HCT116 (cell line): ENCODE measurements around the gene PLD2. TPM values are rescaled to one million over a fixed set of nuclear protein-coding genes. Genes with fewer than 3 reads are reported as not detected.

Experiments used
- ATAC-seq: fragments of 200-7000 bp; cut with Tn5 transposase; 2 replicates; pipeline ENCODE4 v1.9.1; 2020; ENCODE audit warnings: mild to moderate bottlenecking, moderate library complexity
- BruUV-seq: library from RNA; stranded (reverse); fragments of 400-500 nt; replicated peaks from 2 replicates; lab custom pipeline; 2021; lab: Mats Ljungman, UMichigan
- CTCF ChIA-PET: fragments of 300-600 bp; sonication (Branson Sonifier 250); formaldehyde crosslinking; loops from one replicate; lab custom pipeline; 2021; ENCODE audit warnings: antibody characterized with exemption; lab: Charles Lee
- POLR2A ChIA-PET: fragments of 300-600, 350-600 bp; sonication (Branson Sonifier 250); formaldehyde crosslinking; loops from one replicate; lab custom pipeline; 2021; ENCODE audit warnings: antibody characterized with exemption; lab: Charles Lee
- RAD21 ChIA-PET, 2 experiments: fragments of 300-600 bp; sonication (Branson Sonifier 250); formaldehyde crosslinking; loops; one replicate each; lab custom pipeline; 2023; ENCODE audit warnings: low total read pairs in 2 of 2; ENCODE audit not compliant: uncharacterized antibody in 2 of 2, unreplicated experiment in 2 of 2, low non-redundant PET in 1 of 2; lab: Charles Lee
- DNase-seq: peaks from one replicate; pipeline ENCODE4 v3.0.0-alpha.2; 2010; ENCODE audit warnings: low read depth, low spot score
- H2AFZ ChIP-seq: fragments of 200-600 bp; shearing (Covaris generic), sonication (generic); 2 replicates; pipeline ENCODE4 v1.6.1; 2017; ENCODE audit warnings: low read depth, mixed run types, mixed read lengths, antibody characterized with exemption, low read length; ENCODE audit not compliant: poor library complexity, severe bottlenecking
- H3K27ac ChIP-seq: 2 replicates; pipeline ENCODE4 v1.5.1; 2012; ENCODE audit warnings: low read depth, low read length
- H3K27me3 ChIP-seq: fragments of 200-600 bp; sonication (generic); 2 replicates; pipeline ENCODE4 v1.6.1; 2016; ENCODE audit warnings: mixed run types, low read length, mixed read lengths; ENCODE audit not compliant: insufficient read depth
- H3K36me3 ChIP-seq, 2 experiments: fragments of 200-500 bp in 1 of 2; fragments of 200-600 bp in 1 of 2; sonication (Bioruptor generic) in 1 of 2; sonication (generic) in 1 of 2; 2 replicates each; pipeline versions ENCODE4 v1.5.1 to v1.6.1; 2014 to 2016; ENCODE audit warnings: low read length in 2 of 2, inconsistent platforms in 1 of 2, mixed read lengths in 1 of 2, mixed run types in 1 of 2; ENCODE audit not compliant: insufficient read depth in 2 of 2, control insufficient read depth in 1 of 2
- H3K4me1 ChIP-seq, 2 experiments: fragments of 200-600 bp in 1 of 2; sonication (generic) in 1 of 2; 2 replicates each; pipeline versions ENCODE4 v1.5.1 to v1.6.1; 2012 to 2017; ENCODE audit warnings: low read length in 2 of 2, inconsistent platforms in 1 of 2, mild to moderate bottlenecking in 1 of 2, mixed read lengths in 1 of 2, mixed run types in 1 of 2, moderate library complexity in 1 of 2; ENCODE audit not compliant: insufficient read depth in 2 of 2, control insufficient read depth in 1 of 2
- H3K4me2 ChIP-seq: fragments of 200-600 bp; sonication (generic); 2 replicates; pipeline ENCODE4 v1.6.1; 2017; ENCODE audit warnings: mixed run types, low read length, mixed read lengths
- H3K4me3 ChIP-seq, 2 experiments: fragments of 200-600 bp in 1 of 2; sonication (generic) in 1 of 2; replicated peaks in 1 of 2; 2 replicates each; pipeline ENCODE4 v1.5.1; 2011 to 2016; ENCODE audit warnings: low read length in 2 of 2, control low read depth in 1 of 2, low read depth in 1 of 2, mild to moderate bottlenecking in 1 of 2, mixed read lengths in 1 of 2, mixed run types in 1 of 2
- H3K79me2 ChIP-seq: fragments of 200-600 bp; sonication (generic); 2 replicates; pipeline ENCODE4 v1.6.1; 2017; ENCODE audit warnings: mild to moderate bottlenecking, mixed run types, low read length, moderate library complexity, mixed read lengths; ENCODE audit not compliant: insufficient read depth
- H3K9ac ChIP-seq: fragments of 200-600 bp; sonication (generic); 2 replicates; pipeline ENCODE4 v1.6.1; 2016; ENCODE audit warnings: low read length, mixed read lengths
- H3K9me2 ChIP-seq: fragments of 200-600 bp; sonication (generic), shearing (Covaris generic); 2 replicates; pipeline ENCODE4 v1.6.1; 2017; ENCODE audit warnings: mixed run types, mild to moderate bottlenecking, moderate library complexity; ENCODE audit not compliant: insufficient read depth
- H3K9me3 ChIP-seq, 2 experiments: fragments of 200-500 bp in 1 of 2; fragments of 200-600 bp in 1 of 2; sonication (Bioruptor generic) in 1 of 2; sonication (generic) in 1 of 2; 2 replicates each; pipeline ENCODE4 v1.6.1; 2014 to 2017; ENCODE audit warnings: low read length in 2 of 2, mixed read lengths in 2 of 2, inconsistent platforms in 1 of 2, low read depth in 1 of 2, mild to moderate bottlenecking in 1 of 2, mixed run types in 1 of 2, moderate library complexity in 1 of 2; ENCODE audit not compliant: control insufficient read depth in 1 of 2, insufficient read depth in 1 of 2
- H4K20me1 ChIP-seq: fragments of 200-600 bp; sonication (generic), shearing (Covaris generic); 2 replicates; pipeline ENCODE4 v1.6.1; 2017; ENCODE audit warnings: mixed run types, mild to moderate bottlenecking, moderate library complexity; ENCODE audit not compliant: insufficient read depth
- ATF3 ChIP-seq: IDR thresholded peaks from 2 replicates; pipeline ENCODE4 v1.6.1; 2012
- CEBPB ChIP-seq: IDR thresholded peaks from 2 replicates; pipeline ENCODE4 v1.6.1; 2012; ENCODE audit warnings: low read depth
- ELF1 ChIP-seq: IDR thresholded peaks from 2 replicates; pipeline ENCODE4 v1.6.1; 2012; ENCODE audit warnings: low read depth, borderline replicate concordance
- EZH2 ChIP-seq: fragments of 200-600 bp; sonication (generic); IDR thresholded peaks from 2 replicates; pipeline ENCODE4 v1.6.1; 2017; ENCODE audit warnings: antibody characterized with exemption, mixed run types
- POLR2A ChIP-seq: IDR thresholded peaks from 2 replicates; pipeline ENCODE4 v1.7.0; 2011; ENCODE audit warnings: borderline replicate concordance; ENCODE audit not compliant: insufficient read depth, insufficient read length; ENCODE audit errors: extremely low read depth
- POLR2AphosphoS5 ChIP-seq: IDR thresholded peaks from 2 replicates; pipeline ENCODE4 v1.6.1; 2011; ENCODE audit warnings: mild to moderate bottlenecking, low read depth, low read length, moderate library complexity
- RAD21 ChIP-seq: IDR thresholded peaks from 2 replicates; pipeline ENCODE4 v1.6.1; 2012; ENCODE audit warnings: low read depth, mild to moderate bottlenecking
- SP1 ChIP-seq: IDR thresholded peaks from 2 replicates; pipeline ENCODE4 v1.6.1; 2012; ENCODE audit warnings: low read depth
- ZBTB33 ChIP-seq: IDR thresholded peaks from 2 replicates; pipeline ENCODE4 v1.6.1; 2011; ENCODE audit warnings: mild to moderate bottlenecking, low read length, moderate library complexity; ENCODE audit not compliant: insufficient replicate concordance; ENCODE audit errors: extremely low read depth
- intact Hi-C: fragments of 100-400 bp; cut with micrococcal nuclease; formaldehyde crosslinking; loops from 2 replicates; pipeline ENCODE4 v1.10.0; 2022
- total RNA-seq: library from RNA; stranded (reverse); gene quantifications from one replicate; pipeline ENCODE4 v1.2.1, GENCODE V29; 2021; ENCODE audit not compliant: unreplicated experiment
- TF ChIP-seq, protein P1 (sequence below): IDR thresholded peaks from 2 replicates; pipeline ENCODE4 v1.6.1; 2012; ENCODE audit warnings: low read depth

The PLD2 gene
- total RNA-seq, 1 experiment from 2014 or later, result 47.7 TPM

DNA sequence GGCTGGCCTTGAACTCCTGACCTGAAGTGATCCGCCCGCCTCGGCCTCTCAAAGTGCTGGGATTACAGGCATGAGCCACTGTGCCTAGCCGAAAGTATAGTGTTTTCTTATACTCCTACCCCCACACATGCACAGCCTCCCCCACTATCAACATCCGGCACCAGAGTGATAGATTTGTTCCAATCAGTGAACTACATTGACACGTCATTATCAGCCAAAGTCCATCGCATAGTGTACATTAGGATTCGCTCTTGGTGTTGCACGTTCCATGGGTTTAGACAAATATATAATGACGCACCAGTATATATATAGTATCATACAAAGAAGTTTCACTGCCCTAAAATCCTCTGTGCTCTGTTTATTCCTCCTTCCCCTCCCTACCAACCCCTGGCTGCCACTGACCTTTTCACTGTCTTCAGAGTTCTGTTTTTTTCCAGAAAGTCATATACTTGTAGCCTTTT lies 47.1 kb upstream of the PLD2 start (continued):
- TF ChIP-seq, protein P1, sequence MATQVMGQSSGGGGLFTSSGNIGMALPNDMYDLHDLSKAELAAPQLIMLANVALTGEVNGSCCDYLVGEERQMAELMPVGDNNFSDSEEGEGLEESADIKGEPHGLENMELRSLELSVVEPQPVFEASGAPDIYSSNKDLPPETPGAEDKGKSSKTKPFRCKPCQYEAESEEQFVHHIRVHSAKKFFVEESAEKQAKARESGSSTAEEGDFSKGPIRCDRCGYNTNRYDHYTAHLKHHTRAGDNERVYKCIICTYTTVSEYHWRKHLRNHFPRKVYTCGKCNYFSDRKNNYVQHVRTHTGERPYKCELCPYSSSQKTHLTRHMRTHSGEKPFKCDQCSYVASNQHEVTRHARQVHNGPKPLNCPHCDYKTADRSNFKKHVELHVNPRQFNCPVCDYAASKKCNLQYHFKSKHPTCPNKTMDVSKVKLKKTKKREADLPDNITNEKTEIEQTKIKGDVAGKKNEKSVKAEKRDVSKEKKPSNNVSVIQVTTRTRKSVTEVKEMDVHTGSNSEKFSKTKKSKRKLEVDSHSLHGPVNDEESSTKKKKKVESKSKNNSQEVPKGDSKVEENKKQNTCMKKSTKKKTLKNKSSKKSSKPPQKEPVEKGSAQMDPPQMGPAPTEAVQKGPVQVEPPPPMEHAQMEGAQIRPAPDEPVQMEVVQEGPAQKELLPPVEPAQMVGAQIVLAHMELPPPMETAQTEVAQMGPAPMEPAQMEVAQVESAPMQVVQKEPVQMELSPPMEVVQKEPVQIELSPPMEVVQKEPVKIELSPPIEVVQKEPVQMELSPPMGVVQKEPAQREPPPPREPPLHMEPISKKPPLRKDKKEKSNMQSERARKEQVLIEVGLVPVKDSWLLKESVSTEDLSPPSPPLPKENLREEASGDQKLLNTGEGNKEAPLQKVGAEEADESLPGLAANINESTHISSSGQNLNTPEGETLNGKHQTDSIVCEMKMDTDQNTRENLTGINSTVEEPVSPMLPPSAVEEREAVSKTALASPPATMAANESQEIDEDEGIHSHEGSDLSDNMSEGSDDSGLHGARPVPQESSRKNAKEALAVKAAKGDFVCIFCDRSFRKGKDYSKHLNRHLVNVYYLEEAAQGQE, result no peak
- TF ChIP-seq, all 23 proteins: peak for 0

DNA sequence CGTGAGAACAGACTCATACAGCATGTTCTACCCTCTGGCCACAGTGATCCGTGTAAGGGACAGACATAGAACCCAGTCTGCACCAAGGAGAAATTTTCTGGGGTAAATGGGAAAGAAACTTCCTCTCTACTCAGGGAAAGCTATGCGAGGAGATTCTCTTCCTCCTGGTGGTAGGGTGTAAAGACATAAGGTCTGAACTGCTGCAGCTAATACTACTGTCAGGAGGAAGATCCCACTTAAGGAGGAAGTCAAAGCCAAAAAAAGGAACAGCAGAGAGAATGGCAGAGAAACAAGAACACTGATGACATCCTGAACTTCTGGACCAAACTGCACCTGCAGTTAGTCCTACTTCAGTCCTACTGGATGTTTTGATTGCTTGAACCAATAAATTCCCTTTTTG lies 42.4 kb upstream of the PLD2 start:
- CTCF ChIA-PET, result no interaction called here
- H3K9me3 ChIP-seq, result no peaks in the 10 kb centered on the region
- RAD21 ChIA-PET, result no interaction called here
- H3K9ac ChIP-seq, result no peak overlapping the region
- H3K4me1 ChIP-seq, result peaks cover 0 to 4% of the 10 kb centered on the region in 2 experiments; a peak in 2 of 4 replicates
- no peak overlapping the region for H2AFZ ChIP-seq
- DNase-seq (no peak), ATAC-seq (no peak)
- no peaks in the 10 kb centered on the region for H3K36me3 ChIP-seq
- POLR2A ChIA-PET, result no interaction called here
- no peak overlapping the region for H3K27ac ChIP-seq
- H3K4me2 ChIP-seq, result no peak overlapping the region
- no peaks in the 10 kb centered on the region for H4K20me1 ChIP-seq
- no peaks in the 10 kb centered on the region for H3K9me2 ChIP-seq
- intact Hi-C loops, result no loop called here
- H3K4me3 ChIP-seq, result no peak overlapping the region
- BruUV-seq, result no TSS peak
- H3K79me2 ChIP-seq, result no peaks in the 10 kb centered on the region
- no peak for TF ChIP-seq RAD21
- no peak for TF ChIP-seq CEBPB
- TF ChIP-seq POLR2A, result no peak
- no peak for TF ChIP-seq EZH2
- TF ChIP-seq ELF1, result no peak
- no peak for TF ChIP-seq ZBTB33
- no peak for TF ChIP-seq POLR2AphosphoS5
- TF ChIP-seq SP1, result no peak
- TF ChIP-seq ATF3, result no peak
- H3K27me3 ChIP-seq, result no peaks in the 10 kb centered on the region
